ENCODE results near the gene NDUFAF3.
A peak's percentile ranks its signal among the peaks of the same experiment; 100 is the strongest.
"Not testable (repeated sequence)": the region's sequence is repeated elsewhere in the genome, so short reads cannot be mapped to it uniquely, and the experiment has no call there.

NDUFAF3 gene

DNA sequence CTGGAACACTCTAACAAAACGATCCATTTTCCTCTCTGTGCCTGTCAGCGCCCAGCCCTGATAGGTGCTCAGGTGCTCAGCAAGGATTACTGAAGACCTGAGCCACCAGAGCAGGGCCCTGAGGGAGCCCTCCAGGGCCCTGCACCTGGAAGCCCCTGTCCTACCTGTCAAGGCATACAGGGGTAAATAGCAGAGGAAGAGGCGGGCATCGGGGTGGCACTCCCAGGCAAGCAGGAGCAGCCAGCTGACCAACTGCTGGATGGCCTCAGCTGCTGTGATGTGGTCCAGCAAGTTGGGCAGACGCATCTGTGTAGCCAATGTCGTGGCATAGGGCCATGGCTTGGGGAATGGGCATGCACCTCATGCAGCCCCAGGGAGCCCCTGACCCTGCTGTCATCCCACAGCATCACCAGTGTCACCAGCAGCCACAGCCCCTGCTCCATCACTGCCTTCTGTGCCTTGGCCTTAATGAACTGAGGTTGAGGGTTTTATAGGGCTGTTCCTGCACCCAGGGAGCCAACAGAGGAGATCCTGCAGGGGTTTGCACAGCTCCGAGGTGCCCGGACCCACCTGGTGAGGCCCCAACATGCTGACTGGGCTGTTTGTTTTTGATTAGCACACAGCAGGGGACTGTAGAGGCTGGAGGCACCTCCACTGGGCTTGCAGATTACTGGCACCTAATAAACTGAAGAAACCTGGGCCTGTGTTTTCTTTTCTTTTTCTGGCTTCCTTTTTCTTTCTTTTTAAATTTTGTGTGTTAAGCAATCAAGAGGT, 22.6 kb upstream of the NDUFAF3 start:
- no peak for DNase-seq (ENCODE audit: low spot score)

DNA sequence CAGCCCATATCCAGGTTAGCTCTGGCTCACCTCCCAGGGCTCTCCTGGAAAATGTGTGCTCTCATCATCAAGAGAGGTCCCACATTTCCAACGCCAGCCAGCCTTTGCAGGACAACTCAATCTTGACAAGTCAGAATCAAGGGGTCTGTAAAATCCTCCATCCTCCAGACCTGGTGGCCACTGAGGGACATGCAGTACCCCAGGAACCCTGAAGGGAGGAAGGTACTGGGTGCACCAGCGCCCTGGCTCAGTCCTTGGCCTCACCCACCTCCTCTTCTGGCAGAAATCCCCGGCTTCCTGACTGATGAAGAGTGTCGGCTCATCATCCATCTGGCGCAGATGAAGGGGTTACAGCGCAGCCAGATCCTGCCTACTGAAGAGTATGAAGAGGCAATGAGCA, 20.8 kb upstream of the NDUFAF3 start:
- DNase-seq (ENCODE audit: low spot score) = no peak

DNA sequence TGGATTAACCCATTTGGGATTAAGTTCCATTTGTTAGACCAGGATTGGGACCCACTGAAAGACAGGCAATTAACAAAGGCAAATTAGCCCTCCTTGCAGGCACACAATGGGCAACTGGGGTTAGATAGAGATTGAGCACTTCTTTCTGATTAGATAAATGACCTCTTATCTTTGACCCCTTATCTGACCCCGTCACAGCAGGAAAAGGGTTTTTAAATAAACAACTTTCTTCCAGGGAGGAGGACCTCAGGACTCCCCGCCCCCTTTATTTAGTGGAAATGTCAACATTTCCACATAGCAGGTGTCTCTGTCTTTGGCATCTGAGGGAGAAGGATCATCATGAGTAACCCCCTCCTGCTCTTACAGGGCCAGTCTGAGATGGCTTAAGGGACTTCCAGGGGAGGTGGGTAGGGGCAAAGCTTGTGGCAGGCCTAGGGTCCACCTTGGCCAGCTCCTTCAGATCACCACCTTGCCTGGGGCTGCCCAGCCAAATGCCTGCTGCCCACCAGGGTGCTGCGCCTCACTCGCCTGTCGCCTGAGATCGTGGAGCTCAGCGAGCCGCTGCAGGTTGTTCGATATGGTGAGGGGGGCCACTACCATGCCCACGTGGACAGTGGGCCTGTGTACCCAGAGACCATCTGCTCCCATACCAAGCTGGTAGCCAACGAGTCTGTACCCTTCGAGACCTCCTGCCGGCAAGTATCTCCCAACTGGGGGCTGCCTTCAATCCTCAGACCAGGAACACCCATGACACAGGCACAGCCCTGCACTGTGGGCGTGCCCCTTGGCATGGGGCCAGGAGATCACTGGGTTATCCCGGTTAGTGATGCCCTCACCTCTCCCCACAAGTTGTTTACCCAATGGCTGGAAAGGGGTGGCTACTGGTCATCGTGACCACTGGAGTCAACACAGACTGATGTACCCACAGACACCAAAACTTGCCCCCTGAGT, 17.3 kb upstream of the NDUFAF3 start:
- DNase-seq (ENCODE audit: low spot score) = no peak

DNA sequence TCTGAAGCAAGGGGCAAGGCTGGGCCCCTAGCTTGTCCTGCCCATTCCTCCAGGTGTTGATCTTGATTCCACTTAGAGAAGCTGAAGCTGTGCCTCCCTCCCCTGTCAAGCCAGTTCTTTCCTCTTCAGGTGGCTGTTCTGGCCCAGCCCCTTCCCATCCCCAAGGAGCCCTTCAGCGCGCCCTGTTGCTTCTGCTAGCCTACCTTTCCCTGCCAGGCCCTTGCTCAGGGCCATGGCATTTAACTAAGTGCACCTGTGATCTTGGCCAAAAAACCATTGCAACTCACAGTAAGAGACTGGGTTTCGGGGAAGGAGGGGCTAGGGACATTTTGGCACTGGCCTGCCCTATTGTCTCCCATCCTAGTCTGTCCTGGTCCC, 16.6 kb upstream of the NDUFAF3 start:
- no peak for DNase-seq (ENCODE audit: low spot score)

DNA sequence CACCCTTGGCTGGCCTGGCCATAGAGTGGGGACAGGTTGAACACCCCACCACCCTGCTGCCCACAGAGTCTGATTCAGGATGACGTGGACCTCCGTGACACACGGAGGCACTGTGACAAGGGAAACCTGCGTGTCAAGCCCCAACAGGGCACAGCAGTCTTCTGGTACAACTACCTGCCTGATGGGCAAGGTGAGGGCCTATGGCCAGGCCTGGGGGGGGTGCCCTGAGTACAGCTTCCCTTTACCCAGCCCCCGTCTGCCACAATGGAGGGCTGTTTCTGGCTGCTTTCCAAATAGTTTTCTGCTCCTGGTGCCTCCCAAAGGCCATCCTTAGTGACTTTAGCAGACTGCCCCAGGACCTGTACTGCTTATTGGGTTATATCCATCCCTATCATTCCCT, 15.9 kb upstream of the NDUFAF3 start:
- no peak for DNase-seq (ENCODE audit: low spot score)

DNA sequence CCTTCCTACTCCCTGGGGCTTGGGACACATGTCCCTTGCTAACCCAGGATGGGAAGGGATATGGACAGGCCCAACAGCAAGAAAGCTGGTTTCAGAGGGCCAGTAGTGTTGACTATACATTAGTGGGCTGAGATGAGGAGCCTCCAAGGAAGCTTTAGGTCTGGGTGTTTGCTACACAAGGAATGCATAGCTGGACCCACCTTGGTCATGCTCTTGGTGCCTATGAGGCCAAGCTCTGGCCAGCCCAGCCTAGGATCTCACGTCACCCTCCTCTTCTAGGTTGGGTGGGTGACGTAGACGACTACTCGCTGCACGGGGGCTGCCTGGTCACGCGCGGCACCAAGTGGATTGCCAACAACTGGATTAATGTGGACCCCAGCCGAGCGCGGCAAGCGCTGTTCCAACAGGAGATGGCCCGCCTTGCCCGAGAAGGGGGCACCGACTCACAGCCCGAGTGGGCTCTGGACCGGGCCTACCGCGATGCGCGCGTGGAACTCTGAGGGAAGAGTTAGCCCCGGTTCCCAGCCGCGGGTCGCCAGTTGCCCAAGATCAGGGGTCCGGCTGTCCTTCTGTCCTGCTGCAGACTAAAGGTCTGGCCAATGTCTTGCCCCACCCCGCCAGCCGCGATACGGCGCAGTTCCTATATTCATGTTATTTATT, 15.4 kb upstream of the NDUFAF3 start:
- DNase-seq (ENCODE audit: low spot score) = no peak

DNA sequence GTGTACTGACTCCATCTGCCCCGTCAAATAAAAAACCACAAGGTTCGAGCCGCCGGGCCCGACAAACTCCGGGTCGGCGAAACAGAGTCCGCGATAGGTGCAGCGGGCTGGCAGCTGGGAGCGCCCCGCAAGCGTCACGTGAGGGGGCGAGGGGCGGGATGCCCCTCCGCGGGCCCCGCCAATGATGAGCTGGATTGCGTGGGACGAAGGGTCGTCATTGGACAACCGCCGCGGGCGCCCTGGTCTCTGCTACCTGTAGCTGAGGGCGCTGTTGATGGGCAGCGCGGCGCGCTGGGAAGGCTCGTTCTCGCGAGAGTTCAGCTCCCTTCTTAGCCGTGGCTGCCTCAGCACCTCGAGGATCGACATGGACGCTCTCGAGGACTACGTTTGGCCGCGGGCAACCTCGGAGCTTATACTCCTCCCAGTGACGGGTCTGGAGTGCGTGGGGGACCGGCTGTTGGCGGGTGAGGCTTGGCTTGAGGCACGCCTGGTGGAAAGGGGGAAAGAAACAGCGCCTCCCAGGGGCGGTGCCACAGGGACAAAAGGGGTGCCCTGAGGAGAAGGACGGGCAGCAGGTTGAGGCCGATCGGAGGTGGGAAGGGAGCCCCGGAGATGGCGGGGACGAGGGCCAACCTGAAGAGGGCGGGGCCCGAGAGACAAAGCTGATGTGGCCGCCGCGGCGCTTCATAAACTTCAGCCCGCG, 14.7 kb upstream of the NDUFAF3 start, which contains the start of gene WDR6:
TSS of gene WDR6 (plus strand) at position 324 of the 703 bp plus-strand sequence. CDS start at position 365, 41 bp downstream.
- peak; percentile 98 for DNase-seq (ENCODE audit: low spot score)

DNA sequence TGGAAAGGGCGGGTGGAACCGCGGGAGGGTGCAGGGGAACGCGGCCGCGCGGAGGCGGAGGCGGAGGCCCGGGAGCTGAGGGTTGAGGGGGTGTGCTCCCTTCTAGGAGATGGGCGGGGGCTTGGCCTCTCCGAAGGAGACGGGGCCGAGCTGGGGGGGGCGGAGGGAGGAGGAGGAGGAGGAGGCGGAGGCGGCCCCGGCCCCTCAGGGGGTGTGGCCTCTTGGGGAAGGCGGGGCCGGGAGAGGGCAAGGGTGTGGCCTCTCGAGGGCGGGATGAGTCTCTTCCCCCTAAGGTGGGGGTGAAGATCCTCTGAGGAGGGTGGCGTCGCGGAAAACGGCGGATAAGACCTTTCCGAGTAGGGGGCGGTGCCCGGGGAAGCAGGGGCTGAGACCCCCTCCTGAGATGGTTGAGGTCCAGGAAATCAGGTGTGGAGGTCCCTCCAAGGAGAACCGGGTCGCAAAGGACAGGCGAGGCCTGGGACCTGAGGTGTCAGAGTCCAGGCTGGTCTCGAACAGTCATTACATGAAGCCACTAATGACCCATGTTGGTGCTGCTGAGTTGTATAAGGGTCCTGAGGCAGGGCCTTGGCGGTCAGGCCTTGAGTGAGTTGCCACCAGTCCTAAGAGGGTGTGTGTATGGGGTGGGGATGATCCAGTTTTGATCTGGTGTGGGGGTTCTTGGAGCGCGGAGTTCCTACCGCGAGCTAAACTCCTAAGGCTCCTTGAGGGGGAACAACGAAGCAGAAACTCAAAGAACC, 14.0 kb upstream of the NDUFAF3 start:
- DNase-seq (ENCODE audit: low spot score) = peak; percentile 93

DNA sequence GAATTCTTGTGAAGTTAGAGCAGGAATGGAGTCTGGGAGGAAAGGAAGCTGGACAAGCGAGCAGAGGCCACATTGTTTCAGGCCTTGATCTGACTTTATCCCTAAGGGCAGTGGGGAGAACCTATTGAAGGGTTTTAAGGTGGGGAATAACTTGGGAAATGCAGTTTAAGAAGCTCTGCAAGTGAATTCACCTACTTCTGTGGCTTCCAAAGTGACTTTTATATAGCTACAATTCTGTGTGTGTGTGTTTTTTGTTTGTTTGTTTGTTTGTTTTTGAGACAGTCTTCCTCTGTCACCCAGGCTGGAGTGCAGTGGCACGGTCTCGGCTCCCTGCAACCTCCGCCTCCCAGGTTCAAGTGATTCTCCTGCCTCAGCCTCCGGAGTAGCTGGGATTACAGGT, 13.3 kb upstream of the NDUFAF3 start:
- not testable (repeated sequence) for DNase-seq (ENCODE audit: low spot score)

DNA sequence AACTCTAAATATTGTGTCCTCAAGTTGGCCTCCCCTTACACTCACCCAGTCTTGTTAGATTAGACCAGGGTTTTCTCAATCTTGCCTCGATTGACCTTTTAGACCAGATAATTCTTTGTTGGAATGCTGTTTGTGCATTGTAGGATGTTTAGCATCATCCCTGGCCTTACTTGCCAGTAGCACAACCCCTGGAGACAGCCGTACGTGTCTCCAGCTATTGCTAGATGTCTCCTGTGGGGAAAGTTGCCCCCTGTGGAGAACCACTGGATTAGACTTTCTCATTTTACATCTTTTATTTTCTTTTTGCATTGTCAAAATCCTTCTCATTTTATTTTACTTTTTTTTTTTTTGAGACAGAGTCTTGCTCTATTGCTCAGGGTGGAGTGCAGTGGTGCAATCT, 12.5 kb upstream of the NDUFAF3 start:
- DNase-seq (ENCODE audit: low spot score) = no peak

DNA sequence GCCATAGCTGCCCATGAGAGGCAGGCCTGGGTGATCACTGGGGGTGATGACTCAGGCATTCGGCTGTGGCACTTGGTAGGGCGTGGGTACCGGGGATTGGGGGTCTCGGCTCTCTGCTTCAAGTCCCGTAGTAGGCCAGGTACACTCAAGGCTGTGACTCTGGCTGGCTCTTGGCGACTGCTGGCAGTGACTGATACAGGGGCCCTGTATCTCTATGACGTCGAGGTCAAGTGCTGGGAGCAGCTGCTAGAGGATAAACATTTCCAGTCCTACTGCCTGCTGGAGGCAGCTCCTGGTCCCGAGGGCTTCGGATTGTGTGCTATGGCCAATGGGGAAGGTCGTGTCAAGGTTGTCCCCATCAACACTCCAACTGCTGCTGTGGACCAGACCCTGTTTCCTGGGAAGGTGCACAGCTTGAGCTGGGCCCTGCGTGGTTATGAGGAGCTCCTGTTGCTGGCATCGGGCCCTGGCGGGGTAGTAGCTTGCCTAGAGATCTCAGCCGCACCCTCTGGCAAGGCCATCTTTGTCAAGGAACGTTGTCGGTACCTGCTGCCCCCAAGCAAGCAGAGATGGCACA, 9.4 kb upstream of the NDUFAF3 start:
- no peak for DNase-seq (ENCODE audit: low spot score)

DNA sequence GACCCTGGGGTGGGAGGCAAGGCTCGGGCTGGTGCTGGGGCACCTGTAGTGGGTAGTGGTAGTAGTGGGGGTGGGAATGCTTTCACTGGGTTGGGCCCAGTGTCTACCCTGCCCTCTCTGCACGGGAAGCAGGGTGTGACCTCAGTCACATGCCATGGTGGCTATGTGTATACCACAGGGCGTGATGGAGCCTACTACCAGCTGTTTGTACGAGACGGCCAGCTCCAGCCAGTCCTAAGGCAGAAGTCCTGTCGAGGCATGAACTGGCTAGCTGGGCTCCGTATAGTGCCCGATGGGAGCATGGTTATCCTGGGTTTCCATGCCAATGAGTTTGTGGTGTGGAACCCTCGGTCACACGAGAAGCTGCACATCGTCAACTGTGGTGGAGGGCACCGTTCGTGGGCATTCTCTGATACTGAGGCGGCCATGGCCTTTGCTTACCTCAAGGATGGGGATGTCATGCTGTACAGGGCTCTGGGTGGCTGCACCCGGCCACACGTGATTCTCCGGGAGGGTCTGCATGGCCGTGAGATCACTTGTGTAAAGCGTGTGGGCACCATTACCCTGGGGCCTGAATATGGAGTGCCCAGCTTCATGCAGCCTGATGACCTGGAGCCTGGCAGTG, 8.7 kb upstream of the NDUFAF3 start:
- no peak for DNase-seq (ENCODE audit: low spot score)

DNA sequence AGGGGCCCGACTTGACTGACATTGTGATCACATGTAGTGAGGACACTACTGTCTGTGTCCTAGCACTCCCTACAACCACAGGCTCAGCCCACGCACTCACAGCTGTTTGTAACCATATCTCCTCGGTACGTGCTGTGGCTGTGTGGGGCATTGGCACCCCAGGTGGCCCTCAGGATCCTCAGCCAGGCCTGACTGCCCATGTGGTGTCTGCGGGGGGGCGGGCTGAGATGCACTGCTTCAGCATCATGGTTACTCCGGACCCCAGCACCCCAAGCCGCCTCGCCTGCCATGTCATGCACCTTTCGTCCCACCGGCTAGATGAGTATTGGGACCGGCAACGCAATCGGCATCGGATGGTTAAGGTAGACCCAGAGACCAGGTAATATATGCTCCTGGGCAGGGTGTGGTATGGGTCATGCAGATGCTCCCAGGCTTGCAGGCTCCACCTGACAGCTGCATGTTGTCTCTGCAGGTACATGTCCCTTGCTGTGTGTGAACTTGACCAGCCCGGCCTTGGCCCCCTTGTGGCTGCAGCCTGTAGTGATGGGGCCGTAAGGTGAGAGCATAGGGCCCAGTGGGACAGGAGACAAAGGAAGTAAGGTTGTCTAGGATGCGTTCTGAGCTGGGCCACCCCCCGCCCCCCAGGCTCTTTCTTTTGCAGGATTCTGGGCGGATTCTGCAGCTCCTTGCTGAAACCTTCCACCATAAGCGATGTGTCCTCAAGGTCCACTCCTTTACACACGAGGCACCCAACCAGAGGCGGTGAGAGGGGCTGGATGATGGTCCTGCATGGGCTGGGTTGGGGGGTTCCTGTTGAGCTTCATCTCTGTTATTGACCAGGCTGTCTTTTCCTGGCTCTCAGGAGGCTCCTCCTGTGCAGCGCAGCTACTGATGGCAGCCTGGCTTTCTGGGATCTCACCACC, 7.9 kb upstream of the NDUFAF3 start:
- peak; percentile 42 for DNase-seq (ENCODE audit: low spot score)

DNA sequence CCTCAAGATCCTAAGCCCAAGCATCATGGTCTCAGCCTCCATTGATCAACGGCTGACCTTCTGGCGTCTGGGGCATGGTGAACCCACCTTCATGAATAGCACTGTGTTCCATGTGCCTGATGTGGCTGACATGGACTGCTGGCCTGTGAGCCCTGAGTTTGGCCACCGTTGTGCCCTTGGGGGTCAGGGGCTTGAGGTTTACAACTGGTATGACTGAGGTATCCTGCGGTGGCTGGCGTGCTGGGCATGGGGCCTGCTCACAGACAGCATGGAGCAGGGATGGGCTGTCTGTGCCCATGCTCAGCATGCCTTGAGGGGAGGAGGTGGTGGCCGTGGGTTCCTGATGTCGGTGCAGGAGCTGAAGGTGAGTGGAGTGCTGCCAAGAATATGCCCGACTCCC, 6.8 kb upstream of the NDUFAF3 start:
- DNase-seq (ENCODE audit: low spot score) = no peak

DNA sequence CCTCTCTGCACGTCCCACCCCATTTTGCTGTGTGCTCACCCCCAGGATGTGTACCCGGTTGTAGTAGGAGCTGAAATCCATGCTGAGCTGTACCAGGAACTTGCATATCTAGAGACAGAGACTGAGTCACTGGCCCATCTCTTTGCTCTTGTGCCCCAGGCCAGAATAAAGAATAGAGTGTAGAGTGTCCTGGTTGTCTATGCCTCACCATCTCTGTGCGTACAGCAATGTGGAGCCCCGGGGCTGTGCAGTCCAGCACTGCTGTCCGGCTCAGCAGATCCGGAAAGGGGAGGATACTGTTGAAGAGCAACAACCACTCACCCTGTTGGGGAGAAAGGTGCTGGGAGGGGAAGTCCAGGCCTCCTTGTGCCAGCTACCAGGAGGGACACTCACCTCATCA, 6.2 kb upstream of the NDUFAF3 start:
- DNase-seq (ENCODE audit: low spot score) = no peak

DNA sequence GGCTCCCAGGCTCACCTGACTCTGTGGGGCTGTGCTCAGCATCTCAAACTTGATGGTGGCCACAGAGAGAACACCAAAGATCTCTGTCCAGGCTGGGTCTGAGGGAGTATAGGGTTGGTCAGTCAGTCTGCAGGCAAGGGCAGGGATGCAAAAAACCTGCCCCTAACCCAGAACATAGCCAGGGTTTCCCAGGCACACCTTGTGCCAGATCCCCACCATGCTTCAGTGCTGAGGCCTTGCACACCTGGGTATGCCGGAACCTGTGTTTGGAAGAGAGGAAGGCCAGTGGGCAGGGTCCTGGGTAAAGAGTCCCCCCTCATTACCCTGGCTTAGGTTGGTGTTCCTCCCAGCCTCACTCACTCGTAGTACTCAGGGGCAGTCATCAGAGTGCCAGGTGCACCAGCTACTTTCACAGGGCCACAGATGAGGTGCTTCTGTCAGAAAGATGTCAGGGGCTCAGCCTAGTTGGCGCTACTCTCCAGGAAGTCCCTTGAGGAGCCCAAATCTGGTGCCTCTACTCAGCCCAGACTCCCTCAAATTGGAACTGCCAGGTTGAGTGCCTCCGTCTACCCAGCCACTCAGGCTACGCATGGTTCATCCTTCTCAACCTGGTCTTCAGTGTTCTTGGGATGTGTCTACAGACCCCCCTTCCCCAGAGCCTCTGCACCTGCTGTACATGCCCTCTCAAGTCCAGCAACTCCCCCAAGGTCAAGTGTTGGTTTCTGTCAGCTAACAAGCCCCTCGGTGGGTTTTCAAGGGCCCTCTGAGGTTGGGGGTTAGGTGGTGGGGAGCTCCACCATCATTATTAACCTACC, 5.3 kb upstream of the NDUFAF3 start:
- no peak for DNase-seq (ENCODE audit: low spot score)

DNA sequence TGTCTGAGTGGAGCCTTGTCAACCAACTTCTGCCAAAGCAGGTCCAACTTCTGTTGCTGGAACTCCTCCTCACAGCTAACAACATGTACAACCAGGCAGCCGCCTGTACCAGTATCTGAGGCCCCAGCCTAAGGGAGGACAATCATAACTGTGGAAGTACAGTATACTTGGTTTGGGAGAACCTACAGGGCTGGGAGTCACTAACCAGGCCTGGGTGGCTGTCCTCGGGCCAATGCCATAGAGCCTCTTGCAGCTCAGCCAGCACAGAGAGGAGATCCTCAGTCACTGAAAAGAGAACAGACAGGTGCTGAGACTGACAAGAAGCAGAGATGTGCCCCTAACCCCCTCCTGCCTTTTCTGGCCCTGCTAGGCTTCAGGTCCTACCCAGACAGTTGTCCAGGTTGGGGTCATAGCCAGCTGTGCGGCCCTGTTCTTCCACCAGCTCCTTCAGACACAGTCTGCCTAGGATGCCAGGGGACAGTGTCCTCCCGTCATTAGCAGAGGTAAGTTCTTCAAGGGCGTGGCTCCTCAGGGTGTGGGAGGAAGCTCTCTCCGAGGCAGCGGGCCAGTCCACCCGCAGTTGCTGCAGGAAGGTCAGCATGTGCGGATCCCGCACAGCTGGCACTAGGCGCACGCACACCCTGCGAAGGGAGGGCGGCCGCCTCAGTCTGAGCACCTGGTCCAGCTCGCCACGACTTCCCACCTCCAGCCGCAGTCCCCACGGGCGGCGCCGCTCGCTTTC, 4.5 kb upstream of the NDUFAF3 start:
- DNase-seq (ENCODE audit: low spot score) = no peak
